ENCODE data around the gene VIL1. TPM values are rescaled to one million over a fixed set of nuclear protein-coding genes. Genes with fewer than 3 reads are reported as not detected.

Gene VIL1
- total and polyA plus RNA-seq, 4 donors = 0.06 to 0.77 (median 0.15) TPM

GRCh38 chr2:218396688-218397462 lies 22.0 kb upstream of the VIL1 start:
- no peak for ATAC-seq (ENCODE audit: insufficient read depth, low FRiP score)
- H3K27me3 ChIP-seq (ENCODE audit: control insufficient read depth in 3 of 3, insufficient read depth in 3 of 3, low read length in 2 of 3) = no peaks in the 10 kb centered on the region
- peak overlapping the region; percentile 99 for H3K27ac ChIP-seq (ENCODE audit: low read depth in 1 of 2, low read length in 1 of 2)
- TF ChIP-seq CTCF (IDR thresholded peaks at IDR 0.05; ENCODE audit: control extremely low read depth, extremely low read depth) = no peak
- peak overlapping the region; percentile 66 for H3K4me3 ChIP-seq
- peaks cover 0 to 33% (median 15%) of the 10 kb centered on the region in 5 donors for H3K4me1 ChIP-seq (ENCODE audit: control insufficient read depth in 5 of 5, insufficient read depth in 5 of 5, low read length in 5 of 5)
- peak; percentile 87 to 89 (median 88) for DNase-seq
- 1% methylated on average over 27 of the region's 27 CpGs for WGBS, 2 donors
- peak overlapping the region; percentile 89 to 95 for H3K9ac ChIP-seq (ENCODE audit: insufficient read depth in 1 of 2, low read length in 2 of 2)
- no peaks in the 10 kb centered on the region for H3K9me3 ChIP-seq (ENCODE audit: control insufficient read depth in 4 of 4, insufficient read depth in 3 of 4, low read length in 3 of 4)
- H3K36me3 ChIP-seq (ENCODE audit: control insufficient read depth in 4 of 4, insufficient read depth in 4 of 4, low read length in 4 of 4) = peaks cover 0 to 6% (median under 1%) of the 10 kb centered on the region in 4 donors

GRCh38 chr2:218397463-218397819 lies 21.5 kb upstream of the VIL1 start:
- Histone ChIP-seq H3K27ac (ENCODE audit: low read depth in 1 of 2, low read length in 1 of 2) (peak overlapping the region; percentile 99), H3K27me3 (ENCODE audit: control insufficient read depth in 3 of 3, insufficient read depth in 3 of 3, low read length in 2 of 3) (no peaks in the 10 kb centered on the region), H3K4me1 (ENCODE audit: control insufficient read depth in 5 of 5, insufficient read depth in 5 of 5, low read length in 5 of 5) (peaks cover 0 to 33% (median 19%) of the 10 kb centered on the region in 5 donors), H3K9ac (ENCODE audit: insufficient read depth in 1 of 2, low read length in 2 of 2) (peak overlapping the region; percentile 89 to 95), H3K4me3 (peak overlapping the region; percentile 66), H3K9me3 (ENCODE audit: control insufficient read depth in 4 of 4, insufficient read depth in 3 of 4, low read length in 3 of 4) (no peaks in the 10 kb centered on the region), H3K36me3 (ENCODE audit: control insufficient read depth in 4 of 4, insufficient read depth in 4 of 4, low read length in 4 of 4) (peaks cover 0 to 12% (median 3%) of the 10 kb centered on the region in 4 donors)
- ATAC-seq (ENCODE audit: insufficient read depth, low FRiP score) (no peak), DNase-seq (no peak)
- 3 to 5% methylated on average over 12 of the region's 12 CpGs for WGBS, 2 donors
- TF ChIP-seq CTCF (IDR thresholded peaks at IDR 0.05; ENCODE audit: control extremely low read depth, extremely low read depth) = no peak

- Histone ChIP-seq H3K4me3 (peak overlapping the region; percentile 5), H3K27me3 (ENCODE audit: control insufficient read depth in 3 of 3, insufficient read depth in 3 of 3, low read length in 2 of 3) (no peaks in the 10 kb centered on the region), H3K9me3 (ENCODE audit: control insufficient read depth in 4 of 4, insufficient read depth in 3 of 4, low read length in 3 of 4) (no peaks in the 10 kb centered on the region), H3K4me1 (ENCODE audit: control insufficient read depth in 5 of 5, insufficient read depth in 5 of 5, low read length in 5 of 5) (peaks cover 0 to 36% (median 22%) of the 10 kb centered on the region in 5 donors), H3K9ac (ENCODE audit: insufficient read depth in 1 of 2, low read length in 2 of 2) (peak overlapping the region; percentile 89 to 95), H3K27ac (ENCODE audit: low read depth in 1 of 2, low read length in 1 of 2) (peak overlapping the region; percentile 99), H3K36me3 (ENCODE audit: control insufficient read depth in 4 of 4, insufficient read depth in 4 of 4, low read length in 4 of 4) (peaks cover 0 to 17% (median 3%) of the 10 kb centered on the region in 4 donors)
- 0 to 1% methylated on average over 34 to 35 of the region's 35 CpGs for WGBS, 2 donors
- no peak for TF ChIP-seq CTCF (IDR thresholded peaks at IDR 0.05; ENCODE audit: control extremely low read depth, extremely low read depth)
- peak; percentile 1 for ATAC-seq (ENCODE audit: insufficient read depth, low FRiP score)
- DNase-seq = peak; percentile 83 to 89 (median 84)
Measured at GRCh38 chr2:218397820-218398436, 21.0 kb upstream of the VIL1 start.

All from lung (tissue), 12 donors.